ENCODE measurements around the gene CTTNBP2NL.
"Not testable (repeated sequence)": the region's sequence is repeated elsewhere in the genome, so short reads cannot be mapped to it uniquely, and the experiment has no call there.

CTTNBP2NL gene

DNA sequence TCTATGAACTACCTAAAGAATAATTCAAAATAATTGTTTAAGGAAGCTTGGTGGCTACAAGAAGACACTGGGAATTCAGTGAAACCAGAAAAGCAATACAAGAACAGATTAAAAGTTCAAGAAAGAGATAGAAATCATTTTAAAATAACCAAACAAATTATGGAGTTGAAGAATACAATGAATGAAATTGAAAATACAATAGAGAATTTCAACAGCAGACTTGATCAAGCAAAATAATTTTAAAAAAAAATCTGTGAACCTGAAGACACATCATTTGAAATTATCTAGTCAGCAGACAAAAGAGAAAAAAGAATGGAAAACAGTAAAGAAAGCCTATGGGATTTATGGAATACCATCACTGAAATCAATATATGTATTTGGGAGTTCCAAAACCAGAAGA is 81.5 kb downstream of the CTTNBP2NL start:
- no peak overlapping the region for H3K4me3 ChIP-seq (ENCODE audit: low read depth, low read length)
- TF ChIP-seq, protein P1, sequence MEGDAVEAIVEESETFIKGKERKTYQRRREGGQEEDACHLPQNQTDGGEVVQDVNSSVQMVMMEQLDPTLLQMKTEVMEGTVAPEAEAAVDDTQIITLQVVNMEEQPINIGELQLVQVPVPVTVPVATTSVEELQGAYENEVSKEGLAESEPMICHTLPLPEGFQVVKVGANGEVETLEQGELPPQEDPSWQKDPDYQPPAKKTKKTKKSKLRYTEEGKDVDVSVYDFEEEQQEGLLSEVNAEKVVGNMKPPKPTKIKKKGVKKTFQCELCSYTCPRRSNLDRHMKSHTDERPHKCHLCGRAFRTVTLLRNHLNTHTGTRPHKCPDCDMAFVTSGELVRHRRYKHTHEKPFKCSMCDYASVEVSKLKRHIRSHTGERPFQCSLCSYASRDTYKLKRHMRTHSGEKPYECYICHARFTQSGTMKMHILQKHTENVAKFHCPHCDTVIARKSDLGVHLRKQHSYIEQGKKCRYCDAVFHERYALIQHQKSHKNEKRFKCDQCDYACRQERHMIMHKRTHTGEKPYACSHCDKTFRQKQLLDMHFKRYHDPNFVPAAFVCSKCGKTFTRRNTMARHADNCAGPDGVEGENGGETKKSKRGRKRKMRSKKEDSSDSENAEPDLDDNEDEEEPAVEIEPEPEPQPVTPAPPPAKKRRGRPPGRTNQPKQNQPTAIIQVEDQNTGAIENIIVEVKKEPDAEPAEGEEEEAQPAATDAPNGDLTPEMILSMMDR (IDR thresholded peaks at IDR 0.05; ENCODE audit: control insufficient read depth, extremely low read depth, insufficient read depth) = no peak

DNA sequence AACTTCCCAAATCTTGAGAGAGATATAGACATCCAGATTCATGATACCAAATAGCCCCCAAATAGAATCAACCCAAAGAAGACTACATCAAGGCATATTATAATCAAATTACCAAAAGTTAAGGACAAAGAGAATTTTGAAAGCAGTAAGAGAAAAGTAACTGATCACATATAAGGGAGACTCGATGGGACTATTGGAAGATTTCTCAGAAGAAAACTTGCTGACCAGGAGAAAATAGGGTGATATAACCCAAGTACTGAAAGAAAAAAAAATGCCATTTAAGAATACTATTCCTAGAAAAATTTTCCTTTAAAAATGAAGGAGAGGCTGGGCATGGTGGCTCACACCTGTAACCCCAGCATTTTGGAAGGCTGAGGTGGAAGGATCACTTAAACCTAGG is 82.3 kb downstream of the CTTNBP2NL start:
- TF ChIP-seq, protein P1 (IDR thresholded peaks at IDR 0.05; ENCODE audit: control insufficient read depth, extremely low read depth, insufficient read depth) = no peak
- no peak overlapping the region for H3K4me3 ChIP-seq (ENCODE audit: low read depth, low read length)
- no peak for DNase-seq (ENCODE audit: low read depth)

More for the DNA sequence above, 81.5 kb downstream of the CTTNBP2NL start:
- no peak for DNase-seq (ENCODE audit: low read depth)

DNA sequence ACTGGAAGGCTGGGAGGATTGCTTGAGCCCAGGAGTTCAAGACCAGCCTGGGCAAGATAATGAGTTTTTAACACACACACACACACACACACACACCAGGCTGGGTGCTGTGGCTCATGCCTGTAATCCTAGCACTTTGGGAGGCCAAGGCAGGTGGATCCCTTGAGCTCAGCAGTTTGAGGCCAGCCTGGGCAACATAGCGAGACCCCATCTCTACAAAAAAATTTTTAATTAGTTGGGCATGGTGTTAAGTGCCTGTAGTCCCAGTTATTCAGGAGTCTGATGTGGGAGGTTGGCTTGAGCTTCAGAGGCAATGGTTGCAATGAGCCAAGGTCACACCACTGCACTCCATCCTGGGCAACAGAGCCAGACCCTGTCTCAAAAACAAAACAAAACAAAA is 90.0 kb downstream of the CTTNBP2NL start:
- H3K4me3 ChIP-seq (ENCODE audit: low read depth, low read length); DNase-seq (ENCODE audit: low read depth): not testable (repeated sequence)

DNA sequence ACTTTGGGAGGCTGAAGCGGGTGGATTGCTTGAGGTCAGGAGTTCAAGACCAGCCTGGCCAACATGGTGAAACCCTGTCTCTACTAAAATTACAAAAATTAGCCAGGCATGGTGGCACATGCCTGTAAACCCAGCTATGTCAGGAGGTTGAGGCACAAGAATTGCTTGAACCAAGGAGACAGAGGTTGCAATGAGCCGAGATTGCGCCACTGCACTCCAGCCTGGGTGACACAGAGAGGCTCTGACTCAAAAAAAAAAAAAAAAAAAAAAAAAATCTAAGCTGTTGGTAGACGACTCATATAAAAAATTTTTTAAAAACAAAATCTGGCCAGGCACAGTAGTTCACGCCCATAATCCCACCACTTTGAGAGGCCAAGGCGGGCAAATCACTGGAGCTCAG is 91.7 kb downstream of the CTTNBP2NL start:
- not testable (repeated sequence) for H3K4me3 ChIP-seq (ENCODE audit: low read depth, low read length); DNase-seq (ENCODE audit: low read depth)

DNA sequence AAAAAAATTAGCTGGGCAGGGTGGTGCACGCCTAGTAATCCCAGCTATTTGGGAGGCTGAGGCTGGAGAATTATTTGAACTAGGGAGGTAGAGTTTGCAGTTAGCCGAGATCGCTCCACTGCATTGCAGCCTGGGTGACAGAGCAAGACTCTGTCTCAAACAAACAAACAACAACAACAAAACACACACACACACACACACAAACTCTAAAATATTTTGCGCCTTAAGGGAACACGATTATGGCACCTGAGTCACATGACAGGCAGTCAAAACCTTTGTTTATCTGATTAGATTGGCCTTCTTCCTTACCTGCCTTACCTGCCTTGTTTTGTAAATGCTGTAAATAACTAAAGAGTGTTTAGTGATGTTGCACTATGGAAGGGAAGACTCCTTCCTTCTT is 92.1 kb downstream of the CTTNBP2NL start:
- TF ChIP-seq, protein P1 (IDR thresholded peaks at IDR 0.05; ENCODE audit: control insufficient read depth, extremely low read depth, insufficient read depth) = no peak
- H3K4me3 ChIP-seq (ENCODE audit: low read depth, low read length) = no peak overlapping the region
- no peak for DNase-seq (ENCODE audit: low read depth)

DNA sequence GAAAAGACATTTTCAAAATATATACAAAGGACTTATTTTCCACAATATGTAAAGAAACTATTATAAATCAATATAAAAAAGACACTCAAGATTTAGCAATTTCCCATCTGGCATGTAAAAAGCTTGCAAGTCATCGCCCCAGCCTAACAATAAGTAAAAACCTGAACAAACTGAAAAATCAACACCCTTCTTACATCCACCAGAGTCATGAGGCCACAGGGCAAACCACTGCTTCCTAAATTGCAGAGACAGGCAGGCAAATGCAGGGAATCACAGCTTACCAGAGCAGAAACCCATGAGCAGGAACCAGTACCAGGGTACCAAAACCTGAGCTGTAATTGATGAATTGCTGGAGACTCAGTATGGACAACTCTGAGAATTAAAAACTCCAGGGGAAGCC is 96.1 kb downstream of the CTTNBP2NL start:
- no peak for DNase-seq (ENCODE audit: low read depth)
- no peak overlapping the region for H3K4me3 ChIP-seq (ENCODE audit: low read depth, low read length)
- TF ChIP-seq, protein P1 (IDR thresholded peaks at IDR 0.05; ENCODE audit: control insufficient read depth, extremely low read depth, insufficient read depth) = no peak

DNA sequence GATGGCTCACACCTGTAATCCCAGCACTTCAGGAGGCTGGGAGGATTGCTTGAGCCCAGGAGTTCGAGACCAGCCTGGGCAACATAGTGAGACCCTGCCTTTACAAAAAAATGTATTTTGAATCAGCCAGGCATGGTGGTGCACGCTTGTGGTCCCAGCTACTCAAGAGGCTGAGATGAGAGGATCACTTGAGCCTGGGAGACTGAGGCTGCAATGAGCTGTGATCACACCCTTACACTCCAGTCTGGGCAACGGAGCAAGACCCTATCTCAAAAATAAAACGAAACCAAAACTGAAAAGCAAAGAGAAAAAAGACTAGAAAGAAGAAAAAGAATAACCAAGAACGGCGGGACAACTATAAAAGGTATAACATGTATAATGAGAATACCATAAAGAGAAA is 97.3 kb downstream of the CTTNBP2NL start:
- no peak for DNase-seq (ENCODE audit: low read depth)
- TF ChIP-seq, protein P1 (IDR thresholded peaks at IDR 0.05; ENCODE audit: control insufficient read depth, extremely low read depth, insufficient read depth) = no peak
- no peak overlapping the region for H3K4me3 ChIP-seq (ENCODE audit: low read depth, low read length)

DNA sequence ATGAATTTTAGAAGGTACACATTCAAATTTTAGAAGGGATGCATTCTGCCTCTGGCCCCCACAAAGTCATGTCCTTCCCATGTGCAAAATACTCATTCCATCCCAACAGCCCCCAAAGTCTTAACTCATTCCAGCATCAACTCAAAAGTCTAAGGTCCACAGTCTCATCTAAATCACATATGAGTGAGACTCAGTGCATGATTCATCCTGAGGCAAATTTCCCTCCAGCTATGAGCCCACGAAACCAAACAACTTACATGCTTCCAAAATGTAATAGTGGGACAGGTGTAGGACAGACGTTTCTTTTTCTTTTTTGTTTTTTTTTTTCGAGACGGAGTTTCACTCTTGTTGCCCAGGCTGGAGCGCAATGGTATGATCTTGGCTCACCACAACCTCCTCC is 100.3 kb downstream of the CTTNBP2NL start:
- DNase-seq (ENCODE audit: low read depth) = no peak

More for the DNA sequence above, 100.3 kb downstream of the CTTNBP2NL start:
- TF ChIP-seq, protein P1 (IDR thresholded peaks at IDR 0.05; ENCODE audit: control insufficient read depth, extremely low read depth, insufficient read depth) = no peak
- H3K4me3 ChIP-seq (ENCODE audit: low read depth, low read length) = no peak overlapping the region

Measured in LNCaP clone FGC (cell line).